Body of pancreas (tissue), 4 donors: ENCODE results near the gene FAM174B. TPM values are rescaled to one million over a fixed set of nuclear protein-coding genes. Genes with fewer than 3 reads are reported as not detected.
"Not testable (repeated sequence)": the region's sequence is repeated elsewhere in the genome, so short reads cannot be mapped to it uniquely, and the experiment has no call there.

Source experiments
- ATAC-seq: fragments of 150-250 bp; one replicate; pipeline ENCODE4 v1.9.1; 2016
- DNase-seq, 4 donors: peaks; one replicate each; pipeline ENCODE4 v3.0.0-alpha.2; 2019
- H3K27ac ChIP-seq, 4 donors: fragments of 200-600 bp; sonication (generic); 1 replicate in 3 of 4; 2 replicates in 1 of 4; pipeline versions ENCODE4 v1.5.1 to v1.6.1; 2016 to 2019; ENCODE audit warnings: mild to moderate bottlenecking in 1 of 4, mixed read lengths in 1 of 4, moderate library complexity in 1 of 4
- H3K27me3 ChIP-seq, 2 donors: fragments of 200-600 bp; sonication (generic); one replicate each; pipeline ENCODE4 v1.6.0; 2016; ENCODE audit warnings: mild to moderate bottlenecking in 1 of 2
- H3K36me3 ChIP-seq, 2 donors: fragments of 200-600 bp; sonication (generic); replicated peaks in 1 of 2; 2 replicates each; pipeline ENCODE4 v1.5.1; 2016; ENCODE audit warnings: low read depth in 2 of 2; ENCODE audit not compliant: insufficient read depth in 1 of 2
- H3K4me1 ChIP-seq: fragments of 200-600 bp; sonication (generic); one replicate; pipeline ENCODE4 v1.6.0; 2016
- H3K4me3 ChIP-seq, 2 donors: fragments of 200-600 bp; sonication (generic); 1 replicate in 1 of 2; 2 replicates in 1 of 2; pipeline ENCODE4 v1.5.1; 2016 to 2019
- H3K9me3 ChIP-seq, 3 donors: fragments of 200-600 bp; sonication (generic); 1 replicate in 2 of 3; 2 replicates in 1 of 3; pipeline ENCODE4 v1.5.1; 2016
- POLR2A ChIP-seq, 3 donors: fragments of 450-650 bp; IDR thresholded peaks; one replicate each; pipeline ENCODE4 v1.6.1; 2016; ENCODE audit warnings: antibody characterized with exemption in 3 of 3, mild to moderate bottlenecking in 2 of 3
- WGBS, 2 donors: methylation state at CpG; one replicate each; pipeline ENCODE4 v1.1.5; 2017; 5-methylcytosine and 5-hydroxymethylcytosine counted together
- intact Hi-C: fragments of 100-400 bp; cut with DNase I; formaldehyde crosslinking; loops from one replicate; pipeline ENCODE4 v1.15.1; 2023
- total RNA-seq, 2 donors: library from RNA; depleted of rRNA; stranded (reverse); fragments of >200 nt; gene quantifications; one replicate each; pipeline ENCODE4 v1.1.0, GENCODE V29; 2016
- TF ChIP-seq, protein P1 (sequence below), 7 experiments: fragments of 450-650 bp in 4 of 7; fragments of 200-600 bp in 3 of 7; sonication (generic) in 3 of 7; IDR thresholded peaks; one replicate each; pipeline ENCODE4 v1.5.1; 2016 to 2019; ENCODE audit warnings: antibody characterized with exemption in 7 of 7

Gene FAM174B
- total RNA-seq, 2 donors from 2014 or later = 51.4 to 59.9 TPM

DNA sequence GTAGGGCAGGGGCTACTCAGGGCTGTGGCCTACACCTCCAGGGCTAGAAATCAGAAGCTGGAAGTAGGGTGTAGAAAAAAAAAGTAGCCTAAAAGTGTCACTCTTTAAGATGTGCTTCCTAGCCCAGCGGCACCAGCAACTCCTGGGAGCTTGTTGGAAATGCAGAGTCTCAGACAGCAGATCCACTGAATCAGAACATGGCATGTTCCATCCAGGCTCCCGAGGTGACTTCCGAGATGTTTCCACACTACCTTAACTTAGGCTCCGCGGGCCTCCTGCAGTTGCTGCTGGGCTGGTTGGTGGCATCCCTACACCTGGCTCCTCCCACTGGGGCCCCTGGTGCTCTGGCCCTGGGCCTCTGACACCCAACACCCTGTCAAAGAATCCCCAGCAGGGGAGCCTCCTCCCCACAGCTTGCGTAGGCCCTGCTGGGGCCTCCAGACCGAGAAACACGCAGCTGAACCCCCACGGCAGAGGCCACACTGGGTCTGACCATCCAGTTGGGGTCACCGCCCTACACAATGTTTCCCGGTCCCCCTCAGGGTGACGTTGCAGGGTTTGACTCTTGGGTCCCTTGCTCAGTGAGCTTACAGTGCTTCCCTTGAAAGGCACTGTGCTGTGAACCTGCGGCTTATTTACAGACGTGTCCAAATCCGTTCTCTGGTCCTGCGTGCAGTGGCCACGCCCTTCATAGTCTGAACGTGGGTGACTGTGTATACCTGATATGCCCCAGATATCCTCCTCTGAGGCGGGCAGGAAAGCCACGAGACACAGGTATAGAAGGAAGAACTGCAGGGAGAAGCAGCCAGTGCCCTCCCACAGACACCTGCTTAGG, 46.5 kb downstream of the FAM174B start:
- Histone ChIP-seq H3K4me1 (peaks cover 9% of the 10 kb centered on the region), H3K27ac (no peak overlapping the region), H3K27me3 (no peaks in the 10 kb centered on the region), H3K4me3 (no peak overlapping the region), H3K9me3 (no peaks in the 10 kb centered on the region), H3K36me3 (no peaks in the 10 kb centered on the region)
- intact Hi-C loops = no loop called here
- WGBS, 2 donors = 84 to 89% methylated on average over 16 to 20 of the region's 20 CpGs
- no peak for TF ChIP-seq POLR2A (IDR thresholded peaks at IDR 0.05)
- TF ChIP-seq, protein P1, sequence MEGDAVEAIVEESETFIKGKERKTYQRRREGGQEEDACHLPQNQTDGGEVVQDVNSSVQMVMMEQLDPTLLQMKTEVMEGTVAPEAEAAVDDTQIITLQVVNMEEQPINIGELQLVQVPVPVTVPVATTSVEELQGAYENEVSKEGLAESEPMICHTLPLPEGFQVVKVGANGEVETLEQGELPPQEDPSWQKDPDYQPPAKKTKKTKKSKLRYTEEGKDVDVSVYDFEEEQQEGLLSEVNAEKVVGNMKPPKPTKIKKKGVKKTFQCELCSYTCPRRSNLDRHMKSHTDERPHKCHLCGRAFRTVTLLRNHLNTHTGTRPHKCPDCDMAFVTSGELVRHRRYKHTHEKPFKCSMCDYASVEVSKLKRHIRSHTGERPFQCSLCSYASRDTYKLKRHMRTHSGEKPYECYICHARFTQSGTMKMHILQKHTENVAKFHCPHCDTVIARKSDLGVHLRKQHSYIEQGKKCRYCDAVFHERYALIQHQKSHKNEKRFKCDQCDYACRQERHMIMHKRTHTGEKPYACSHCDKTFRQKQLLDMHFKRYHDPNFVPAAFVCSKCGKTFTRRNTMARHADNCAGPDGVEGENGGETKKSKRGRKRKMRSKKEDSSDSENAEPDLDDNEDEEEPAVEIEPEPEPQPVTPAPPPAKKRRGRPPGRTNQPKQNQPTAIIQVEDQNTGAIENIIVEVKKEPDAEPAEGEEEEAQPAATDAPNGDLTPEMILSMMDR (IDR thresholded peaks at IDR 0.05) = no peak
- ATAC-seq = no peak
- peak in 1 of 4 donors; percentile 14 for DNase-seq

DNA sequence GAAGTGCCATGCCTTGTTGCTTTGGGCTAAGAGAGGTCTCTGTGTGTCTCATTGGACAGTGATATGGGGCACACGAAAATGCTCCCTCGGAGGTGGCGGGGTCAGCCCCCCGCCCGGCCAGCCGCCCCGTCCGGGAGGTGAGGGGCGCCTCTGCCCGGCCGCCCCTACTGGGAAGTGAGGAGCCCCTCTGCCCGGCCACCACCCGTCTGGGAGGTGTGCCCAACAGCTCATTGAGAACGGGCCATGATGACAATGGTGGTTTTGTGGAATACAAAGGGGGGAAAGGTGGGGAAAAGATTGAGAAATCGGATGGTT, 48.8 kb downstream of the FAM174B start:
- intact Hi-C loops, H3K9me3 ChIP-seq, ATAC-seq, H3K27ac ChIP-seq, H3K4me3 ChIP-seq, H3K36me3 ChIP-seq, H3K27me3 ChIP-seq, H3K4me1 ChIP-seq: not testable (repeated sequence)
- 90 to 100% methylated on average over 2 to 11 of the region's 15 CpGs for WGBS, 2 donors
- peak in 1 of 4 donors; percentile 1 for DNase-seq

DNA sequence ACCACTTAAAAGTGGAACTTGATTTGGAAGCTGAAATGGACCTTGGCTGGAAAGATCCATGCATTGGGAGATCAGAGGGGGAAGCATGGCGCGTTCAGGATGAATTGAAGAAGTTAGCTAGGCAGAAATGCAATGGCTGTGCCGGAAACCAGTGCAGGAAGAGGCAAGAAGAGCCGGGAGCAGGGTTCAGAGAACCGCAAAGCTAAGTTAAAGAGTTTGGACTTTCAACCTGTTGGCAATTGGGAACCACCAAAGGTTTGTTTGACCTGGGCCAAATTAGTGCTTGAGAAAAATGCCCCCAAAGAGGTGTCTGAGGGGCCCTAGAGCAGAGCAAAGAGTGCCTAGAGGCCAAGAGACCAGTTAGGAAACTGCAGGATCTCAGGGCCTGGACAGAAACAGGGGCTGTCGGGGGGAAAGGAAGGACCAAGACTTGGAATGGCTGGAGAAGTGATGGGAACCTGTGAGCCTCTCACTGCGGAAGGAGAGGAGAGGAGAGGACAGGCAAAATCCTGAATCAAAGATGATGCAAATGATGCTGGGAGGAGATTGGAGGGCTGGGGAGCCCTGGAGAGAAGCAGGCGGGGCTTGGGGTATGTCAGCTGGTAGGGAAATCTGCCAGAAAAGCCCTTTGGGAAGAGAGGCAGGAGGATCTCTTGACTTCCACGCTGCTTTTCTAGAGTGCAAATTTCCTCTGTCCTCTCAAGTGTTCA, 49.3 kb downstream of the FAM174B start:
- Histone ChIP-seq H3K9me3 (no peaks in the 10 kb centered on the region), H3K36me3 (no peaks in the 10 kb centered on the region), H3K27me3 (no peaks in the 10 kb centered on the region), H3K27ac (no peak overlapping the region), H3K4me3 (no peak overlapping the region), H3K4me1 (no peaks in the 10 kb centered on the region)
- TF ChIP-seq, protein P1 (IDR thresholded peaks at IDR 0.05) = no peak
- TF ChIP-seq POLR2A (IDR thresholded peaks at IDR 0.05) = no peak
- DNase-seq = peak in 2 of 4 donors; percentile 4 to 6
- 83 to 88% methylated on average over 9 of the region's 9 CpGs for WGBS, 2 donors
- intact Hi-C loops = no loop called here
- ATAC-seq = no peak

DNA sequence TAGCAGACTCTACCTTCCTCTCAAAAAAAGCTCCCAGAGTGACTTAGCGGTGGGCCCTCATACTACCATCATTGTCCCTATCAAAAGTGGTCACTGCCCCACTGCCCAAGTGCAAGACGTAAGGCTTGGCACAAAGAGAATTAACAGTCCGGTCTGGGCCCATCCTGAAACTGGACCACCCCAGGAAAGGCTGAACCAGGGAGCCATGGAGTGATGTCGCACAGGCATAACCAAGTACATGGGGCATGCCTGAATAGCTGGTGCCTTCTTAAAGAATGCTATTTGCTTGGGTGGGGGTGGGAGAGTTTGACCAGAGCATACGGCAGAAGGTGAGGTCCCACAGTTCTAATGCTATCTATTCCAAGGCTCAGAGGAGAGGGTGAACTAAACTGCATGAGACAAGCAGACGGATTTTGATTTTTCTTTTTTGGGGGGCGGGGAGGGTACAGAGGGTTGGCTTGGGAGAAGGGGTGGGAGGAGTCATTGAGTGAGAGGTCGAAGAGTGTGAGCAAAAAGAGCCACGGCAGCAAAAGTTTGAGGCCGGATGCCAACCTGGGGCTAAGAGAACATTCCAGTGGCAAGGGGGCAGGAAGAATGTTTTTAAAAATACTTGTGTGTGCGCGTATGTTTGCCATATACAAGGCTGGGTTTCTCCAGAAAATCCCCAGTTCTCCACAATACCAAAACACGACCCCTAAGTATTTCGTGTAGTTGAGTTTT, 50.2 kb downstream of the FAM174B start:
- Histone ChIP-seq H3K9me3 (no peaks in the 10 kb centered on the region), H3K27me3 (no peaks in the 10 kb centered on the region), H3K27ac (no peak overlapping the region), H3K4me1 (no peaks in the 10 kb centered on the region), H3K4me3 (no peak overlapping the region), H3K36me3 (no peaks in the 10 kb centered on the region)
- 67 to 75% methylated on average over 14 of the region's 14 CpGs for WGBS, 2 donors
- intact Hi-C loops = no loop called here
- no peak for TF ChIP-seq POLR2A (IDR thresholded peaks at IDR 0.05)
- TF ChIP-seq, protein P1 (IDR thresholded peaks at IDR 0.05) = no peak
- DNase-seq (peak in 1 of 4 donors; percentile 8), ATAC-seq (no peak)
